GM23338 (cell line): ENCODE results near the gene VWA3B. TPM values are rescaled to one million over a fixed set of nuclear protein-coding genes. Genes with fewer than 3 reads are reported as not detected.

Experiments used
- ATAC-seq: fragments of 200-7000 bp; cut with Tn5 transposase; 3 replicates; pipeline ENCODE4 v1.9.1; 2020
- DNase-seq: peaks from one replicate; pipeline ENCODE4 v3.0.0-alpha.2; 2015; ENCODE audit warnings: low spot score
- H2AFZ ChIP-seq: fragments of 200-600 bp; sonication (generic); 2 replicates; pipeline ENCODE4 v1.8.0; 2016; ENCODE audit warnings: antibody characterized with exemption, mild to moderate bottlenecking, moderate library complexity
- H3F3A ChIP-seq: fragments of 200-600 bp; sonication (generic); replicated peaks from 2 replicates; pipeline ENCODE4 v1.8.0; 2017; ENCODE audit warnings: antibody characterized with exemption, mixed run types, low read depth
- H3K27ac ChIP-seq: fragments of 200-600 bp; sonication (generic); 2 replicates; pipeline ENCODE4 v1.6.1; 2016; ENCODE audit warnings: low read depth
- H3K27me3 ChIP-seq: fragments of 200-600 bp; sonication (generic); 2 replicates; pipeline ENCODE4 v1.8.0; 2016; ENCODE audit warnings: mild to moderate bottlenecking, mixed run types, moderate library complexity; ENCODE audit not compliant: insufficient read depth
- H3K36me3 ChIP-seq: fragments of 200-600 bp; sonication (generic); 2 replicates; pipeline ENCODE4 v1.8.0; 2016; ENCODE audit warnings: mild to moderate bottlenecking; ENCODE audit not compliant: insufficient read depth
- H3K4me1 ChIP-seq: fragments of 200-600 bp; sonication (generic); 2 replicates; pipeline ENCODE4 v1.8.0; 2016; ENCODE audit warnings: mild to moderate bottlenecking, moderate library complexity; ENCODE audit not compliant: insufficient read depth
- H3K4me2 ChIP-seq: fragments of 200-600 bp; sonication (generic); 2 replicates; pipeline ENCODE4 v1.7.1; 2017; ENCODE audit warnings: mixed run types
- H3K4me3 ChIP-seq: fragments of 200-600 bp; sonication (generic); 2 replicates; pipeline ENCODE4 v1.6.1; 2016; ENCODE audit warnings: mixed run types
- H3K79me2 ChIP-seq: fragments of 200-600 bp; sonication (generic); replicated peaks from 2 replicates; pipeline ENCODE4 v1.8.0; 2017; ENCODE audit warnings: mild to moderate bottlenecking; ENCODE audit not compliant: insufficient read depth
- H3K9me2 ChIP-seq: fragments of 200-600 bp; sonication (generic); 2 replicates; pipeline ENCODE4 v1.8.0; 2017; ENCODE audit not compliant: insufficient read depth
- H4K20me1 ChIP-seq: fragments of 200-600 bp; sonication (generic); replicated peaks from 2 replicates; pipeline ENCODE4 v1.8.0; 2017; ENCODE audit warnings: mild to moderate bottlenecking; ENCODE audit not compliant: insufficient read depth
- H3K27ac Mint-ChIP-seq: 2 replicates; pipeline ENCODE4 v1.8.0; 2020; ENCODE audit warnings: inconsistent platforms, mild to moderate bottlenecking, moderate library complexity, mixed read lengths
- H3K27me3 Mint-ChIP-seq: 3 replicates; pipeline ENCODE4 v1.8.0; 2022; ENCODE audit warnings: low read depth, mild to moderate bottlenecking, moderate library complexity, mixed read lengths, inconsistent platforms; ENCODE audit not compliant: insufficient read depth, poor library complexity
- H3K36me3 Mint-ChIP-seq: 3 replicates; pipeline ENCODE4 v1.8.0; 2021; ENCODE audit warnings: low read depth, mild to moderate bottlenecking, inconsistent platforms, moderate library complexity, mixed read lengths
- H3K4me1 Mint-ChIP-seq: 3 replicates; pipeline ENCODE4 v1.8.0; 2020; ENCODE audit warnings: mild to moderate bottlenecking, inconsistent platforms, mixed read lengths
- H3K4me3 Mint-ChIP-seq: 3 replicates; pipeline ENCODE4 v1.8.0; 2021; ENCODE audit warnings: moderate library complexity, mild to moderate bottlenecking, inconsistent platforms, mixed read lengths
- H3K9me3 Mint-ChIP-seq: 3 replicates; pipeline ENCODE4 v1.8.0; 2020; ENCODE audit warnings: moderate library complexity, mild to moderate bottlenecking, inconsistent platforms, mixed read lengths
- CREB1 ChIP-seq: fragments of 250-450 bp; sonication (Bioruptor Pico); IDR thresholded peaks from 2 replicates; pipeline ENCODE4 v1.5.0; 2020; ENCODE audit warnings: low read depth, mild to moderate bottlenecking, moderate library complexity
- JUNB ChIP-seq: IDR thresholded peaks from one replicate; pipeline ENCODE4 v1.6.1; 2016; ENCODE audit warnings: antibody characterized with exemption; ENCODE audit not compliant: unreplicated experiment
- NANOG ChIP-seq: IDR thresholded peaks from 2 replicates; pipeline ENCODE4 v1.6.1; 2016; ENCODE audit warnings: antibody characterized with exemption, borderline replicate concordance
- POLR2AphosphoS5 ChIP-seq: IDR thresholded peaks from 2 replicates; pipeline ENCODE4 v1.6.1; 2016; ENCODE audit warnings: antibody characterized with exemption, low read depth
- STAT1 ChIP-seq: IDR thresholded peaks from one replicate; pipeline ENCODE4 v1.6.1; 2016; ENCODE audit warnings: antibody characterized with exemption; ENCODE audit not compliant: unreplicated experiment
- ZNF114 ChIP-seq: fragments of 250-450 bp; sonication (Bioruptor Pico); IDR thresholded peaks from 2 replicates; pipeline ENCODE4 v1.5.0; 2020; ENCODE audit warnings: mild to moderate bottlenecking, moderate library complexity
- ZNF331 ChIP-seq: fragments of 250-450 bp; sonication (Bioruptor Pico); IDR thresholded peaks from 2 replicates; pipeline ENCODE4 v1.5.0; 2020; ENCODE audit warnings: low read depth, mild to moderate bottlenecking, moderate library complexity
- polyA plus RNA-seq: library from polyadenylated mRNA; unstranded; fragments of >200 nt; fragmentation: Nextera tagmentation; extraction: Ambion mirVana; gene quantifications from 2 replicates; pipeline ENCODE4 v1.2.1, GENCODE V29; 2016
- total RNA-seq: library from RNA; depleted of rRNA; stranded (reverse); fragments of >200 nt; shearing (Covaris generic); gene quantifications from 2 replicates; pipeline ENCODE4 v1.2.3, GENCODE V29; 2014
- TF ChIP-seq, protein P1 (sequence below): fragments of 250-450 bp; sonication (Bioruptor Pico); IDR thresholded peaks from 2 replicates; pipeline ENCODE4 v1.5.0; 2020; ENCODE audit warnings: mild to moderate bottlenecking, moderate library complexity
- TF ChIP-seq, protein P2 (sequence below): IDR thresholded peaks from one replicate; pipeline ENCODE4 v1.6.1; 2018; ENCODE audit warnings: antibody characterized with exemption; ENCODE audit not compliant: unreplicated experiment
- TF ChIP-seq, protein P3 (sequence below): IDR thresholded peaks from 2 replicates; pipeline ENCODE4 v1.6.1; 2016; ENCODE audit warnings: antibody characterized with exemption

Gene VWA3B
- total and polyA plus RNA-seq, 2 experiments from 2014 or later, result not detected

DNA sequence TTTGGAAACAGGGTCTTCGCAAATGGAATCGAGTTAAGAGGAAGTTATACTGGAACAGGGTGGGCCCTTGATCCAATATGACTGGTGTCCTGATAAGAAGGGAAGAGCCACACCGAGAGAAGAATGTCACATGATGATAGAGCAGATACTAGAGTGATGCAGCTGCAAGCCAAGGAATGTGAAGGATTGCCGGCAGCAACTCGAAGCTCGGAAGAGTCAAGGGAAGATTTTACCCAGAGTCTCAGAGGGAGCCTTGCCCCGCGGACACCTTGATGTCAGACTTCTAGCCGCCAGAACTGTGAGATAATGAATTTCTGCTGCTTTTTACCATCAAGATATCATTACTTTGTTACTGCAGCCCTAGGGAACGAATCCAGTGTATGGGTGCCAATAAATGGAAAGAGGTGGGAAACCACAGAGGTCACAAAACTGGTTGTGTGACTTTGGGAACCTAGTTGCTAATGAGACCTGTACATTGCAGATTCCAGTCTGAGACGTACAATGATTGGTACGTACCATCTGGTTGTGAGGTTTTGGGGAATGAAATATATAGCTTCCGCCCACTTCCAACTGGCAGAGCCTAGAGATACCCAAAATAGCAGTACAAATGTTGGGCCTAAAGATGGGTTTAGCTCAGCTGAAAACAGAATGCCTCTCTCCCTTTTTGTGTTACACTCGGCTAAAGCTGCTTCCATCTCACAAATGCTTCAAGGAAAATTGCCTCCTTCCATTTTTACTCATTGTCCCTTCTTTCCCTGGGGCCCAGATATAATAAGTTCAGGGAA, 28.6 kb upstream of the VWA3B start:
- H3K9me2 ChIP-seq, result peaks cover 6% of the 10 kb centered on the region; the same call in 1 of the 2 replicates
- TF ChIP-seq CREB1 (CRISPR knock-in tag) (no peak), ZNF331 (CRISPR knock-in tag) (no peak), ZNF114 (CRISPR knock-in tag) (no peak), JUNB (no peak), NANOG (no peak), POLR2AphosphoS5 (no peak), STAT1 (no peak)
- TF ChIP-seq, protein P1, sequence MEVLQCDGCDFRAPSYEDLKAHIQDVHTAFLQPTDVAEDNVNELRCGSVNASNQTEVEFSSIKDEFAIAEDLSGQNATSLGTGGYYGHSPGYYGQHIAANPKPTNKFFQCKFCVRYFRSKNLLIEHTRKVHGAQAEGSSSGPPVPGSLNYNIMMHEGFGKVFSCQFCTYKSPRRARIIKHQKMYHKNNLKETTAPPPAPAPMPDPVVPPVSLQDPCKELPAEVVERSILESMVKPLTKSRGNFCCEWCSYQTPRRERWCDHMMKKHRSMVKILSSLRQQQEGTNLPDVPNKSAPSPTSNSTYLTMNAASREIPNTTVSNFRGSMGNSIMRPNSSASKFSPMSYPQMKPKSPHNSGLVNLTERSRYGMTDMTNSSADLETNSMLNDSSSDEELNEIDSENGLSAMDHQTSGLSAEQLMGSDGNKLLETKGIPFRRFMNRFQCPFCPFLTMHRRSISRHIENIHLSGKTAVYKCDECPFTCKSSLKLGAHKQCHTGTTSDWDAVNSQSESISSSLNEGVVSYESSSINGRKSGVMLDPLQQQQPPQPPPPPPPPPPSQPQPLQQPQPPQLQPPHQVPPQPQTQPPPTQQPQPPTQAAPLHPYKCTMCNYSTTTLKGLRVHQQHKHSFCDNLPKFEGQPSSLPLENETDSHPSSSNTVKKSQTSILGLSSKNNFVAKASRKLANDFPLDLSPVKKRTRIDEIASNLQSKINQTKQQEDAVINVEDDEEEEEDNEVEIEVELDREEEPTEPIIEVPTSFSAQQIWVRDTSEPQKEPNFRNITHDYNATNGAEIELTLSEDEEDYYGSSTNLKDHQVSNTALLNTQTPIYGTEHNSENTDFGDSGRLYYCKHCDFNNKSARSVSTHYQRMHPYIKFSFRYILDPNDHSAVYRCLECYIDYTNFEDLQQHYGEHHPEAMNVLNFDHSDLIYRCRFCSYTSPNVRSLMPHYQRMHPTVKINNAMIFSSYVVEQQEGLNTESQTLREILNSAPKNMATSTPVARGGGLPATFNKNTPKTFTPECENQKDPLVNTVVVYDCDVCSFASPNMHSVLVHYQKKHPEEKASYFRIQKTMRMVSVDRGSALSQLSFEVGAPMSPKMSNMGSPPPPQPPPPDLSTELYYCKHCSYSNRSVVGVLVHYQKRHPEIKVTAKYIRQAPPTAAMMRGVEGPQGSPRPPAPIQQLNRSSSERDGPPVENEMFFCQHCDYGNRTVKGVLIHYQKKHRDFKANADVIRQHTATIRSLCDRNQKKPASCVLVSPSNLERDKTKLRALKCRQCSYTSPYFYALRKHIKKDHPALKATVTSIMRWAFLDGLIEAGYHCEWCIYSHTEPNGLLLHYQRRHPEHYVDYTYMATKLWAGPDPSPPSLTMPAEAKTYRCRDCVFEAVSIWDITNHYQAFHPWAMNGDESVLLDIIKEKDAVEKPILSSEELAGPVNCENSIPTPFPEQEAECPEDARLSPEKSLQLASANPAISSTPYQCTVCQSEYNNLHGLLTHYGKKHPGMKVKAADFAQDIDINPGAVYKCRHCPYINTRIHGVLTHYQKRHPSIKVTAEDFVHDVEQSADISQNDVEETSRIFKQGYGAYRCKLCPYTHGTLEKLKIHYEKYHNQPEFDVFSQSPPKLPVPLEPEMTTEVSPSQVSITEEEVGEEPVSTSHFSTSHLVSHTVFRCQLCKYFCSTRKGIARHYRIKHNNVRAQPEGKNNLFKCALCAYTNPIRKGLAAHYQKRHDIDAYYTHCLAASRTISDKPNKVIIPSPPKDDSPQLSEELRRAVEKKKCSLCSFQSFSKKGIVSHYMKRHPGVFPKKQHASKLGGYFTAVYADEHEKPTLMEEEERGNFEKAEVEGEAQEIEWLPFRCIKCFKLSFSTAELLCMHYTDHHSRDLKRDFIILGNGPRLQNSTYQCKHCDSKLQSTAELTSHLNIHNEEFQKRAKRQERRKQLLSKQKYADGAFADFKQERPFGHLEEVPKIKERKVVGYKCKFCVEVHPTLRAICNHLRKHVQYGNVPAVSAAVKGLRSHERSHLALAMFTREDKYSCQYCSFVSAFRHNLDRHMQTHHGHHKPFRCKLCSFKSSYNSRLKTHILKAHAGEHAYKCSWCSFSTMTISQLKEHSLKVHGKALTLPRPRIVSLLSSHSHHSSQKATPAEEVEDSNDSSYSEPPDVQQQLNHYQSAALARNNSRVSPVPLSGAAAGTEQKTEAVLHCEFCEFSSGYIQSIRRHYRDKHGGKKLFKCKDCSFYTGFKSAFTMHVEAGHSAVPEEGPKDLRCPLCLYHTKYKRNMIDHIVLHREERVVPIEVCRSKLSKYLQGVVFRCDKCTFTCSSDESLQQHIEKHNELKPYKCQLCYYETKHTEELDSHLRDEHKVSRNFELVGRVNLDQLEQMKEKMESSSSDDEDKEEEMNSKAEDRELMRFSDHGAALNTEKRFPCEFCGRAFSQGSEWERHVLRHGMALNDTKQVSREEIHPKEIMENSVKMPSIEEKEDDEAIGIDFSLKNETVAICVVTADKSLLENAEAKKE, result no peak
- TF ChIP-seq, protein P2, sequence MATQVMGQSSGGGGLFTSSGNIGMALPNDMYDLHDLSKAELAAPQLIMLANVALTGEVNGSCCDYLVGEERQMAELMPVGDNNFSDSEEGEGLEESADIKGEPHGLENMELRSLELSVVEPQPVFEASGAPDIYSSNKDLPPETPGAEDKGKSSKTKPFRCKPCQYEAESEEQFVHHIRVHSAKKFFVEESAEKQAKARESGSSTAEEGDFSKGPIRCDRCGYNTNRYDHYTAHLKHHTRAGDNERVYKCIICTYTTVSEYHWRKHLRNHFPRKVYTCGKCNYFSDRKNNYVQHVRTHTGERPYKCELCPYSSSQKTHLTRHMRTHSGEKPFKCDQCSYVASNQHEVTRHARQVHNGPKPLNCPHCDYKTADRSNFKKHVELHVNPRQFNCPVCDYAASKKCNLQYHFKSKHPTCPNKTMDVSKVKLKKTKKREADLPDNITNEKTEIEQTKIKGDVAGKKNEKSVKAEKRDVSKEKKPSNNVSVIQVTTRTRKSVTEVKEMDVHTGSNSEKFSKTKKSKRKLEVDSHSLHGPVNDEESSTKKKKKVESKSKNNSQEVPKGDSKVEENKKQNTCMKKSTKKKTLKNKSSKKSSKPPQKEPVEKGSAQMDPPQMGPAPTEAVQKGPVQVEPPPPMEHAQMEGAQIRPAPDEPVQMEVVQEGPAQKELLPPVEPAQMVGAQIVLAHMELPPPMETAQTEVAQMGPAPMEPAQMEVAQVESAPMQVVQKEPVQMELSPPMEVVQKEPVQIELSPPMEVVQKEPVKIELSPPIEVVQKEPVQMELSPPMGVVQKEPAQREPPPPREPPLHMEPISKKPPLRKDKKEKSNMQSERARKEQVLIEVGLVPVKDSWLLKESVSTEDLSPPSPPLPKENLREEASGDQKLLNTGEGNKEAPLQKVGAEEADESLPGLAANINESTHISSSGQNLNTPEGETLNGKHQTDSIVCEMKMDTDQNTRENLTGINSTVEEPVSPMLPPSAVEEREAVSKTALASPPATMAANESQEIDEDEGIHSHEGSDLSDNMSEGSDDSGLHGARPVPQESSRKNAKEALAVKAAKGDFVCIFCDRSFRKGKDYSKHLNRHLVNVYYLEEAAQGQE, result no peak
- TF ChIP-seq, protein P3, sequence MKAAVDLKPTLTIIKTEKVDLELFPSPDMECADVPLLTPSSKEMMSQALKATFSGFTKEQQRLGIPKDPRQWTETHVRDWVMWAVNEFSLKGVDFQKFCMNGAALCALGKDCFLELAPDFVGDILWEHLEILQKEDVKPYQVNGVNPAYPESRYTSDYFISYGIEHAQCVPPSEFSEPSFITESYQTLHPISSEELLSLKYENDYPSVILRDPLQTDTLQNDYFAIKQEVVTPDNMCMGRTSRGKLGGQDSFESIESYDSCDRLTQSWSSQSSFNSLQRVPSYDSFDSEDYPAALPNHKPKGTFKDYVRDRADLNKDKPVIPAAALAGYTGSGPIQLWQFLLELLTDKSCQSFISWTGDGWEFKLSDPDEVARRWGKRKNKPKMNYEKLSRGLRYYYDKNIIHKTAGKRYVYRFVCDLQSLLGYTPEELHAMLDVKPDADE, result no peak
- no peak overlapping the region for H3K4me3 Mint-ChIP-seq
- H3K4me1 Mint-ChIP-seq, result peaks cover 2% of the 10 kb centered on the region; the same call in 2 of the 3 replicates
- H3K36me3 ChIP-seq, result no peaks in the 10 kb centered on the region
- no peak overlapping the region for H3K27ac ChIP-seq
- peaks cover 3% of the 10 kb centered on the region for H3K27me3 Mint-ChIP-seq
- H3K27ac Mint-ChIP-seq, result no peak overlapping the region
- no peak for DNase-seq
- H3F3A ChIP-seq, result no peaks in the 10 kb centered on the region
- no peaks in the 10 kb centered on the region for H3K9me3 Mint-ChIP-seq
- no peaks in the 10 kb centered on the region for H4K20me1 ChIP-seq
- H3K27me3 ChIP-seq, result no peaks in the 10 kb centered on the region
- H3K4me1 ChIP-seq, result no peaks in the 10 kb centered on the region
- H2AFZ ChIP-seq, result no peak overlapping the region
- H3K4me2 ChIP-seq, result no peak overlapping the region
- H3K79me2 ChIP-seq, result no peaks in the 10 kb centered on the region
- no peak for ATAC-seq
- H3K4me3 ChIP-seq, result no peak overlapping the region
- H3K36me3 Mint-ChIP-seq, result no peaks in the 10 kb centered on the region
